ENCODE data around the gene NSUN6.

- TF ChIP-seq CTCF (IDR thresholded peaks at IDR 0.05) (no peak), ELF1 (IDR thresholded peaks at IDR 0.05) (no peak), EP300 (IDR thresholded peaks at IDR 0.05; ENCODE audit: borderline replicate concordance in 1 of 2, low read depth in 1 of 2, low read length in 1 of 2) (no peak), POLR2AphosphoS5 (IDR thresholded peaks at IDR 0.05; ENCODE audit: low read depth, low read length) (no peak), REST (IDR thresholded peaks at IDR 0.05; ENCODE audit: low read depth, low read length) (no peak), YY1 (IDR thresholded peaks at IDR 0.05; ENCODE audit: low read depth) (no peak), PBX3 (IDR thresholded peaks at IDR 0.05) (no peak), EZH2phosphoT487 (IDR thresholded peaks at IDR 0.05; ENCODE audit: borderline replicate concordance, low read depth) (no peak)
Observed at GRCh38 chr10:18497806-18498369, 153.5 kb downstream of the NSUN6 start.

Measured in SK-N-SH (cell line).